ENCODE measurements around the gene CLEC20A.

GRCh38 chr1:178502856-178503255, 6.1 kb upstream of the CLEC20A start:
- TF ChIP-seq CTCF (IDR thresholded peaks at IDR 0.05) (no peak), POLR2AphosphoS5 (IDR thresholded peaks at IDR 0.05) (no peak), POLR2A (IDR thresholded peaks at IDR 0.05) (no peak)
